NCI-H748 (cell line): ENCODE data around the gene MRPL2.
A peak's percentile ranks its signal among the peaks of the same experiment; 100 is the strongest.
"Not testable (repeated sequence)": the region's sequence is repeated elsewhere in the genome, so short reads cannot be mapped to it uniquely, and the experiment has no call there.

Source experiments
- DNase-seq: peaks from one replicate; lab custom pipeline; 2025; ENCODE audit not compliant: unreplicated experiment; lab: John Stamatoyannopoulos, UW

MRPL2 gene

GRCh38 chr6:43053545-43054205 is 5.6 kb downstream of the MRPL2 start, which contains the start of gene CUL7:
Gene CUL7 (minus strand): TSS chr6:43053851. CDS start chr6:43052788, 1,063 bp downstream.
- DNase-seq: peak; percentile 97

GRCh38 chr6:43052842-43053544 is 6.2 kb downstream of the MRPL2 start:
- peak; percentile 47 for DNase-seq

GRCh38 chr6:43052225-43052841 is 6.9 kb downstream of the MRPL2 start:
- DNase-seq: no peak

- no peak for DNase-seq
These were observed 8.3 kb downstream of the MRPL2 start for GRCh38 chr6:43050981-43051380.

GRCh38 chr6:43047998-43048397 is 11.2 kb downstream of the MRPL2 start:
- no peak for DNase-seq

GRCh38 chr6:43045371-43045930 is 13.8 kb downstream of the MRPL2 start:
- no peak for DNase-seq

GRCh38 chr6:43043310-43043709 is 15.9 kb downstream of the MRPL2 start:
- DNase-seq: no peak

GRCh38 chr6:43041475-43041874 is 17.8 kb downstream of the MRPL2 start:
- DNase-seq: not testable (repeated sequence)

- DNase-seq: no peak
These were observed 18.5 kb downstream of the MRPL2 start for GRCh38 chr6:43040542-43041257.

GRCh38 chr6:43038727-43039126 is 20.5 kb downstream of the MRPL2 start:
- no peak for DNase-seq

- DNase-seq: no peak
These were observed 21.5 kb downstream of the MRPL2 start for GRCh38 chr6:43037706-43038105.

GRCh38 chr6:43037197-43037596 is 22.0 kb downstream of the MRPL2 start:
- no peak for DNase-seq

GRCh38 chr6:43036712-43037111 is 22.5 kb downstream of the MRPL2 start:
- no peak for DNase-seq

- DNase-seq: no peak
These were observed 23.6 kb downstream of the MRPL2 start for GRCh38 chr6:43035495-43036194.

GRCh38 chr6:43034190-43034525 is 25.1 kb downstream of the MRPL2 start:
- DNase-seq: no peak

GRCh38 chr6:43033496-43034189 is 25.6 kb downstream of the MRPL2 start:
- DNase-seq: no peak

GRCh38 chr6:43032326-43032725 is 26.9 kb downstream of the MRPL2 start:
- DNase-seq: no peak

GRCh38 chr6:43029120-43029519 is 30.1 kb downstream of the MRPL2 start:
- no peak for DNase-seq

- no peak for DNase-seq
These were observed 32.9 kb downstream of the MRPL2 start for GRCh38 chr6:43026365-43026764.

GRCh38 chr6:43024436-43024835 is 34.8 kb downstream of the MRPL2 start:
- no peak for DNase-seq
